Gastroesophageal sphincter (tissue), 3 donors: ENCODE results near the gene PREB.

Experiments used
- CTCF ChIP-seq, 4 experiments: fragments of 200-600 bp in 2 of 4; fragments of 450-650 bp in 2 of 4; sonication (generic) in 1 of 4; IDR thresholded peaks; one replicate each; pipeline ENCODE4 v1.5.1; 2017 to 2019; ENCODE audit warnings: antibody characterized with exemption in 4 of 4, mild to moderate bottlenecking in 2 of 4, moderate library complexity in 2 of 4
- POLR2A ChIP-seq, 2 donors: fragments of 450-650 bp; IDR thresholded peaks; one replicate each; pipeline ENCODE4 v1.6.1; 2017; ENCODE audit warnings: antibody characterized with exemption in 2 of 2, mild to moderate bottlenecking in 2 of 2, moderate library complexity in 1 of 2
- POLR2AphosphoS5 ChIP-seq: sonication (generic); formaldehyde crosslinking; IDR thresholded peaks from one replicate; pipeline ENCODE4 v1.6.1; 2017; ENCODE audit warnings: antibody characterized with exemption

- TF ChIP-seq CTCF (IDR thresholded peaks at IDR 0.05) (no peak), POLR2AphosphoS5 (no peak), POLR2A (IDR thresholded peaks at IDR 0.05) (no peak)
Measured at GRCh38 chr2:27081984-27082772, 52.3 kb downstream of the PREB start.
